Measurements from ENCODE around the gene F5. TPM values are rescaled to one million over a fixed set of nuclear protein-coding genes. Genes with fewer than 3 reads are reported as not detected.

F5 gene
- total RNA-seq, 1 experiment from 2014 or later, result 0.10 TPM

Other genes starting within 250 kb of the F5 start
- 11.9 and 15.4 TPM in 2 replicates for gene NME7, start 218.7 kb downstream of the F5 start, total RNA-seq (2014; rRNA removed; shearing (Covaris generic))
- 15.7 and 20.4 TPM in 2 replicates for gene BLZF1, start 218.3 kb downstream of the F5 start, total RNA-seq (2014; rRNA removed; shearing (Covaris generic))
- not detected in 2 replicates for gene CCDC181, start 159.0 kb downstream of the F5 start, total RNA-seq (2014; rRNA removed; shearing (Covaris generic))
- gene SLC19A2, start 100.5 kb downstream of the F5 start, total RNA-seq (2014; rRNA removed; shearing (Covaris generic)), result 11.3 and 18.7 TPM in 2 replicates
- gene SELP, start 43.6 kb upstream of the F5 start, total RNA-seq (2014; rRNA removed; shearing (Covaris generic)), result not detected in 2 replicates
- gene SELL, start 125.1 kb upstream of the F5 start, total RNA-seq (2014; rRNA removed; shearing (Covaris generic)), result 0.06 TPM in 1 of 2 replicates, not detected in the other
- gene SELE, start 147.6 kb upstream of the F5 start, total RNA-seq (2014; rRNA removed; shearing (Covaris generic)), result not detected in 2 replicates
- 9.6 and 9.9 TPM in 2 replicates for gene METTL18, start 208.4 kb upstream of the F5 start, total RNA-seq (2014; rRNA removed; shearing (Covaris generic))

Data from G401 (cell line).